Measurements from ENCODE around the gene TFR2. TPM values are rescaled to one million over a fixed set of nuclear protein-coding genes. Genes with fewer than 3 reads are reported as not detected.

Gene TFR2
- 0.17 and 0.30 TPM in 2 replicates for total RNA-seq

GRCh38 chr7:100641463-100641859 is at the start of gene TFR2:
TFR2 (minus strand) TSS chr7:100641552; CDS start chr7:100641509, 43 bp downstream.

GRCh38 chr7:100673302-100673941 is 32.1 kb upstream of the TFR2 start, which contains the start of gene GNB2:
GNB2 (plus strand) TSS chr7:100673740; CDS start chr7:100676266, 2,526 bp downstream.

GRCh38 chr7:100655908-100656674 is 14.7 kb upstream of the TFR2 start, which contains the start of gene ACTL6B:
ACTL6B (minus strand) TSS chr7:100656448; CDS start chr7:100656354, 94 bp downstream.

GRCh38 chr7:100611983-100612729 is 29.2 kb downstream of the TFR2 start, which contains the start of gene MOSPD3:
MOSPD3 (plus strand) TSS chr7:100612540; CDS start chr7:100612792, 252 bp downstream.

GRCh38 chr7:100586266-100587025 is 54.9 kb downstream of the TFR2 start, which contains the start of gene FBXO24:
FBXO24 (plus strand) TSS chr7:100586328; CDS start chr7:100586626, 298 bp downstream.

GRCh38 chr7:100585511-100586265 is 55.7 kb downstream of the TFR2 start, which contains the start of gene LRCH4:
LRCH4 (minus strand) TSS chr7:100586129; CDS start chr7:100586100, 29 bp downstream.

GRCh38 chr7:100573691-100574361 is 67.5 kb downstream of the TFR2 start, which contains the start of gene SAP25:
SAP25 (minus strand) TSS chr7:100573900; CDS start chr7:100573742, 158 bp downstream.

Other genes starting within 250 kb of the TFR2 start
- gene ZCWPW1, start 212.8 kb downstream of the TFR2 start, total RNA-seq = 0.30 and 0.50 TPM in 2 replicates
- gene MEPCE, start 211.7 kb downstream of the TFR2 start, total RNA-seq = 29.9 and 31.5 TPM in 2 replicates
- gene PPP1R35, start 205.1 kb downstream of the TFR2 start, total RNA-seq = 46.5 and 62.0 TPM in 2 replicates
- 1.8 and 2.7 TPM in 2 replicates for gene SPACDR, start 177.3 kb downstream of the TFR2 start, total RNA-seq
- gene TSC22D4, start 162.3 kb downstream of the TFR2 start, total RNA-seq = 47.4 and 52.5 TPM in 2 replicates
- 1.8 and 3.9 TPM in 2 replicates for gene NYAP1, start 157.6 kb downstream of the TFR2 start, total RNA-seq
- 9.1 and 16.0 TPM in 2 replicates for gene AGFG2, start 102.3 kb downstream of the TFR2 start, total RNA-seq
- 0.34 and 1.2 TPM in 2 replicates for gene SAP25, start 67.7 kb downstream of the TFR2 start, total RNA-seq
- 34.2 and 58.7 TPM in 2 replicates for gene LRCH4, start 55.4 kb downstream of the TFR2 start, total RNA-seq
- 0.50 and 1.0 TPM in 2 replicates for gene FBXO24, start 55.2 kb downstream of the TFR2 start, total RNA-seq
- 396 and 411 TPM in 2 replicates for gene PCOLCE, start 39.2 kb downstream of the TFR2 start, total RNA-seq
- gene MOSPD3, start 29.0 kb downstream of the TFR2 start, total RNA-seq = 17.2 and 21.4 TPM in 2 replicates
- not detected in 2 replicates for gene ACTL6B, start 14.9 kb upstream of the TFR2 start, total RNA-seq
- gene GNB2, start 32.2 kb upstream of the TFR2 start, total RNA-seq = 283 and 322 TPM in 2 replicates
- gene GIGYF1, start 52.7 kb upstream of the TFR2 start, total RNA-seq = 9.2 and 11.8 TPM in 2 replicates
- 56.2 and 63.2 TPM in 2 replicates for gene POP7, start 64.6 kb upstream of the TFR2 start, total RNA-seq
- not detected in 2 replicates for gene EPO, start 78.9 kb upstream of the TFR2 start, total RNA-seq
- not detected in 2 replicates for gene ZAN, start 92.0 kb upstream of the TFR2 start, total RNA-seq
- gene EPHB4, start 186.0 kb upstream of the TFR2 start, total RNA-seq = 42.2 and 46.8 TPM in 2 replicates
- 17.1 and 18.0 TPM in 2 replicates for gene SLC12A9, start 211.2 kb upstream of the TFR2 start, total RNA-seq
- gene TRIP6, start 225.8 kb upstream of the TFR2 start, total RNA-seq = 76.3 and 95.2 TPM in 2 replicates
- 93.8 and 104 TPM in 2 replicates for gene SRRT, start 233.6 kb upstream of the TFR2 start, total RNA-seq
- 3.2 and 6.7 TPM in 2 replicates for gene UFSP1, start 248.2 kb upstream of the TFR2 start, total RNA-seq

Measured in bronchus fibroblast of lung (primary cell).